Measurements from ENCODE around the gene NPTN. TPM values are rescaled to one million over a fixed set of nuclear protein-coding genes. Genes with fewer than 3 reads are reported as not detected.

NPTN gene
- total and polyA plus RNA-seq, 2 of the 13 experiments (the other 11 are each of a cell fraction or from before 2014, with no cell fraction given), result 78.0 to 110 TPM

DNA sequence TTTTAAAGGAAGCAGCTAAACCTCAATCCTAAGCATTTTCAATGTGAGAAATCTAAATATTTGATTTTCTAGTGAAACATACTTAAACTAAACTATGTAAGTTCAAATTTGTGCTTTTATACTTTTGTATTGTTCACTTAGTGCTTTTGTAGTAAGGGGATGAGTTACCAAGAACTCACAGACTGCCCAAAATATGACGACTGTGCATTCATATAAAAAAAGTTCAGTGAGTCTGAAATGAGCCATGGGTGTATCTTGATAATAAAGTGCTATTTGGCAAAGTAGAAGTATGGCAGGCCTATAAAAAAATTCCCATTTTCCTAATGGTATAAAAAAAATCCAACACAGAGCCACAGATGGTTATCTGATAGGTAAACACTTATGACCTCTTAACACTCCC, 66.2 kb downstream of the NPTN start (continued):
- TF ChIP-seq MAFK (conservative IDR thresholded peaks at IDR 0.05 in 1 of 2, IDR thresholded peaks at IDR 0.05 in 1 of 2; ENCODE audit: low read length in 2 of 2), result peak in 1 of 2 experiments; percentile 86; a peak in 3 of 4 replicates
- no peak for TF ChIP-seq ZNF251 (CRISPR knock-in tag; IDR thresholded peaks at IDR 0.05)
- TF ChIP-seq, protein P1, sequence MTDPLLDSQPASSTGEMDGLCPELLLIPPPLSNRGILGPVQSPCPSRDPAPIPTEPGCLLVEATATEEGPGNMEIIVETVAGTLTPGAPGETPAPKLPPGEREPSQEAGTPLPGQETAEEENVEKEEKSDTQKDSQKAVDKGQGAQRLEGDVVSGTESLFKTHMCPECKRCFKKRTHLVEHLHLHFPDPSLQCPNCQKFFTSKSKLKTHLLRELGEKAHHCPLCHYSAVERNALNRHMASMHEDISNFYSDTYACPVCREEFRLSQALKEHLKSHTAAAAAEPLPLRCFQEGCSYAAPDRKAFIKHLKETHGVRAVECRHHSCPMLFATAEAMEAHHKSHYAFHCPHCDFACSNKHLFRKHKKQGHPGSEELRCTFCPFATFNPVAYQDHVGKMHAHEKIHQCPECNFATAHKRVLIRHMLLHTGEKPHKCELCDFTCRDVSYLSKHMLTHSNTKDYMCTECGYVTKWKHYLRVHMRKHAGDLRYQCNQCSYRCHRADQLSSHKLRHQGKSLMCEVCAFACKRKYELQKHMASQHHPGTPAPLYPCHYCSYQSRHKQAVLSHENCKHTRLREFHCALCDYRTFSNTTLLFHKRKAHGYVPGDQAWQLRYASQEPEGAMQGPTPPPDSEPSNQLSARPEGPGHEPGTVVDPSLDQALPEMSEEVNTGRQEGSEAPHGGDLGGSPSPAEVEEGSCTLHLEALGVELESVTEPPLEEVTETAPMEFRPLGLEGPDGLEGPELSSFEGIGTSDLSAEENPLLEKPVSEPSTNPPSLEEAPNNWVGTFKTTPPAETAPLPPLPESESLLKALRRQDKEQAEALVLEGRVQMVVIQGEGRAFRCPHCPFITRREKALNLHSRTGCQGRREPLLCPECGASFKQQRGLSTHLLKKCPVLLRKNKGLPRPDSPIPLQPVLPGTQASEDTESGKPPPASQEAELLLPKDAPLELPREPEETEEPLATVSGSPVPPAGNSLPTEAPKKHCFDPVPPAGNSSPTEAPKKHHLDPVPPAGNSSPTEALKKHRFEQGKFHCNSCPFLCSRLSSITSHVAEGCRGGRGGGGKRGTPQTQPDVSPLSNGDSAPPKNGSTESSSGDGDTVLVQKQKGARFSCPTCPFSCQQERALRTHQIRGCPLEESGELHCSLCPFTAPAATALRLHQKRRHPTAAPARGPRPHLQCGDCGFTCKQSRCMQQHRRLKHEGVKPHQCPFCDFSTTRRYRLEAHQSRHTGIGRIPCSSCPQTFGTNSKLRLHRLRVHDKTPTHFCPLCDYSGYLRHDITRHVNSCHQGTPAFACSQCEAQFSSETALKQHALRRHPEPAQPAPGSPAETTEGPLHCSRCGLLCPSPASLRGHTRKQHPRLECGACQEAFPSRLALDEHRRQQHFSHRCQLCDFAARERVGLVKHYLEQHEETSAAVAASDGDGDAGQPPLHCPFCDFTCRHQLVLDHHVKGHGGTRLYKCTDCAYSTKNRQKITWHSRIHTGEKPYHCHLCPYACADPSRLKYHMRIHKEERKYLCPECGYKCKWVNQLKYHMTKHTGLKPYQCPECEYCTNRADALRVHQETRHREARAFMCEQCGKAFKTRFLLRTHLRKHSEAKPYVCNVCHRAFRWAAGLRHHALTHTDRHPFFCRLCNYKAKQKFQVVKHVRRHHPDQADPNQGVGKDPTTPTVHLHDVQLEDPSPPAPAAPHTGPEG (CRISPR knock-in tag; IDR thresholded peaks at IDR 0.05), result no peak
- TF ChIP-seq, protein P2, sequence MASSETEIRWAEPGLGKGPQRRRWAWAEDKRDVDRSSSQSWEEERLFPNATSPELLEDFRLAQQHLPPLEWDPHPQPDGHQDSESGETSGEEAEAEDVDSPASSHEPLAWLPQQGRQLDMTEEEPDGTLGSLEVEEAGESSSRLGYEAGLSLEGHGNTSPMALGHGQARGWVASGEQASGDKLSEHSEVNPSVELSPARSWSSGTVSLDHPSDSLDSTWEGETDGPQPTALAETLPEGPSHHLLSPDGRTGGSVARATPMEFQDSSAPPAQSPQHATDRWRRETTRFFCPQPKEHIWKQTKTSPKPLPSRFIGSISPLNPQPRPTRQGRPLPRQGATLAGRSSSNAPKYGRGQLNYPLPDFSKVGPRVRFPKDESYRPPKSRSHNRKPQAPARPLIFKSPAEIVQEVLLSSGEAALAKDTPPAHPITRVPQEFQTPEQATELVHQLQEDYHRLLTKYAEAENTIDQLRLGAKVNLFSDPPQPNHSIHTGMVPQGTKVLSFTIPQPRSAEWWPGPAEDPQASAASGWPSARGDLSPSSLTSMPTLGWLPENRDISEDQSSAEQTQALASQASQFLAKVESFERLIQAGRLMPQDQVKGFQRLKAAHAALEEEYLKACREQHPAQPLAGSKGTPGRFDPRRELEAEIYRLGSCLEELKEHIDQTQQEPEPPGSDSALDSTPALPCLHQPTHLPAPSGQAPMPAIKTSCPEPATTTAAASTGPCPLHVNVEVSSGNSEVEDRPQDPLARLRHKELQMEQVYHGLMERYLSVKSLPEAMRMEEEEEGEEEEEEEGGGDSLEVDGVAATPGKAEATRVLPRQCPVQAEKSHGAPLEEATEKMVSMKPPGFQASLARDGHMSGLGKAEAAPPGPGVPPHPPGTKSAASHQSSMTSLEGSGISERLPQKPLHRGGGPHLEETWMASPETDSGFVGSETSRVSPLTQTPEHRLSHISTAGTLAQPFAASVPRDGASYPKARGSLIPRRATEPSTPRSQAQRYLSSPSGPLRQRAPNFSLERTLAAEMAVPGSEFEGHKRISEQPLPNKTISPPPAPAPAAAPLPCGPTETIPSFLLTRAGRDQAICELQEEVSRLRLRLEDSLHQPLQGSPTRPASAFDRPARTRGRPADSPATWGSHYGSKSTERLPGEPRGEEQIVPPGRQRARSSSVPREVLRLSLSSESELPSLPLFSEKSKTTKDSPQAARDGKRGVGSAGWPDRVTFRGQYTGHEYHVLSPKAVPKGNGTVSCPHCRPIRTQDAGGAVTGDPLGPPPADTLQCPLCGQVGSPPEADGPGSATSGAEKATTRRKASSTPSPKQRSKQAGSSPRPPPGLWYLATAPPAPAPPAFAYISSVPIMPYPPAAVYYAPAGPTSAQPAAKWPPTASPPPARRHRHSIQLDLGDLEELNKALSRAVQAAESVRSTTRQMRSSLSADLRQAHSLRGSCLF (CRISPR knock-in tag; IDR thresholded peaks at IDR 0.05; ENCODE audit: borderline replicate concordance), result no peak
- TF ChIP-seq, protein P3, sequence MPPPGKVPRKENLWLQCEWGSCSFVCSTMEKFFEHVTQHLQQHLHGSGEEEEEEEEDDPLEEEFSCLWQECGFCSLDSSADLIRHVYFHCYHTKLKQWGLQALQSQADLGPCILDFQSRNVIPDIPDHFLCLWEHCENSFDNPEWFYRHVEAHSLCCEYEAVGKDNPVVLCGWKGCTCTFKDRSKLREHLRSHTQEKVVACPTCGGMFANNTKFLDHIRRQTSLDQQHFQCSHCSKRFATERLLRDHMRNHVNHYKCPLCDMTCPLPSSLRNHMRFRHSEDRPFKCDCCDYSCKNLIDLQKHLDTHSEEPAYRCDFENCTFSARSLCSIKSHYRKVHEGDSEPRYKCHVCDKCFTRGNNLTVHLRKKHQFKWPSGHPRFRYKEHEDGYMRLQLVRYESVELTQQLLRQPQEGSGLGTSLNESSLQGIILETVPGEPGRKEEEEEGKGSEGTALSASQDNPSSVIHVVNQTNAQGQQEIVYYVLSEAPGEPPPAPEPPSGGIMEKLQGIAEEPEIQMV (CRISPR knock-in tag; IDR thresholded peaks at IDR 0.05; ENCODE audit: low read depth), result no peak
- TF ChIP-seq ZNF550 (CRISPR knock-in tag; IDR thresholded peaks at IDR 0.05; ENCODE audit: borderline replicate concordance), result no peak

All from HepG2 (cell line).